Fibroblast of lung (primary cell): Measurements from ENCODE around the gene RAP1A.

Experiments
- CTCF ChIP-seq, 2 donors: IDR thresholded peaks in 1 of 2; conservative IDR thresholded peaks in 1 of 2; 1 replicate in 1 of 2; 2 replicates in 1 of 2; pipeline ENCODE4 v1.5.1; 2011 to 2012; ENCODE audit warnings: low read length in 2 of 2, control low read depth in 1 of 2, inconsistent platforms in 1 of 2, low read depth in 1 of 2, mild to moderate bottlenecking in 1 of 2
- EZH2 ChIP-seq: IDR thresholded peaks from 2 replicates; pipeline ENCODE4 v1.5.1; 2012; ENCODE audit warnings: low read length, control low read depth, mild to moderate bottlenecking; ENCODE audit errors: missing control alignments

- TF ChIP-seq CTCF (conservative IDR thresholded peaks at IDR 0.05 in 1 of 2, IDR thresholded peaks at IDR 0.05 in 1 of 2; ENCODE audit: low read depth in 1 of 2, low read length in 2 of 2) (no peak), EZH2 (no peak)
Observed at GRCh38 chr1:111660204-111661150, 40.9 kb downstream of the RAP1A start.
